ENCODE results near the gene RAB4B. TPM values are rescaled to one million over a fixed set of nuclear protein-coding genes. Genes with fewer than 3 reads are reported as not detected.

The RAB4B gene
- total and polyA plus RNA-seq, 2 donors (not counting 1 experiment from before 2014, with no cell fraction given), result 108 to 141 TPM

GRCh38 chr19:40803857-40804782, 26.1 kb downstream of the RAB4B start:
- Histone ChIP-seq H4K20me1 (ENCODE audit: control insufficient read depth, insufficient read depth, low read length, poor library complexity, severe bottlenecking) (peaks cover 91% of the 10 kb centered on the region), H3K9ac (ENCODE audit: low read length) (peak overlapping the region; percentile 41), H3K36me3 (replicated peaks in 1 of 2; ENCODE audit: control extremely low read depth in 1 of 2, control insufficient read depth in 1 of 2, extremely low read depth in 1 of 2, insufficient read depth in 2 of 2, low read length in 1 of 2) (peaks cover 0 to 82% of the 10 kb centered on the region in 2 experiments), H3K79me2 (ENCODE audit: control insufficient read depth, insufficient read depth, low read length) (peaks cover 98% of the 10 kb centered on the region), H3K4me1 (ENCODE audit: control insufficient read depth in 2 of 2, insufficient read depth in 2 of 2, low read length in 2 of 2) (peaks cover 75 to 77% of the 10 kb centered on the region in 2 donors), H3K27ac (ENCODE audit: low read length in 2 of 2) (peak overlapping the region; percentile 74 to 86), H3K9me3 (ENCODE audit: control extremely low read depth in 1 of 3, control insufficient read depth in 2 of 3, insufficient read depth in 1 of 3, low read length in 2 of 3) (no peaks in the 10 kb centered on the region), H2AFZ (ENCODE audit: insufficient read depth, low read depth, low read length, poor library complexity, severe bottlenecking) (no peak overlapping the region), H3K27me3 (replicated peaks in 1 of 4; ENCODE audit: control extremely low read depth in 1 of 4, control insufficient read depth in 3 of 4, insufficient read depth in 4 of 4, low read length in 3 of 4) (no peaks in the 10 kb centered on the region), H3K4me3 (ENCODE audit: control extremely low read depth in 1 of 5, extremely low read depth in 1 of 5, insufficient read depth in 1 of 5, low read depth in 2 of 5, low read length in 4 of 5) (peak overlapping the region in 4 of 5 experiments; percentile 14 to 41 (median 25)), H3K4me2 (replicated peaks; ENCODE audit: low read depth, low read length, poor library complexity, severe bottlenecking) (peak overlapping the region; percentile 93)
- WGBS (ENCODE audit: insufficient coverage), result 72% methylated on average over 5 of the region's 6 CpGs
- DNase-seq, result peak; percentile 92
- Mint-ChIP-seq H3K4me3 (peak overlapping the region; percentile 74), H3K4me1 (peaks cover 81% of the 10 kb centered on the region), H3K9me3 (ENCODE audit: insufficient read depth) (no peaks in the 10 kb centered on the region), H3K27me3 (no peaks in the 10 kb centered on the region), H3K27ac (peak overlapping the region; percentile 95)
- intact Hi-C loops (cut with micrococcal nuclease), result no loop called here
- TF ChIP-seq, protein P1, sequence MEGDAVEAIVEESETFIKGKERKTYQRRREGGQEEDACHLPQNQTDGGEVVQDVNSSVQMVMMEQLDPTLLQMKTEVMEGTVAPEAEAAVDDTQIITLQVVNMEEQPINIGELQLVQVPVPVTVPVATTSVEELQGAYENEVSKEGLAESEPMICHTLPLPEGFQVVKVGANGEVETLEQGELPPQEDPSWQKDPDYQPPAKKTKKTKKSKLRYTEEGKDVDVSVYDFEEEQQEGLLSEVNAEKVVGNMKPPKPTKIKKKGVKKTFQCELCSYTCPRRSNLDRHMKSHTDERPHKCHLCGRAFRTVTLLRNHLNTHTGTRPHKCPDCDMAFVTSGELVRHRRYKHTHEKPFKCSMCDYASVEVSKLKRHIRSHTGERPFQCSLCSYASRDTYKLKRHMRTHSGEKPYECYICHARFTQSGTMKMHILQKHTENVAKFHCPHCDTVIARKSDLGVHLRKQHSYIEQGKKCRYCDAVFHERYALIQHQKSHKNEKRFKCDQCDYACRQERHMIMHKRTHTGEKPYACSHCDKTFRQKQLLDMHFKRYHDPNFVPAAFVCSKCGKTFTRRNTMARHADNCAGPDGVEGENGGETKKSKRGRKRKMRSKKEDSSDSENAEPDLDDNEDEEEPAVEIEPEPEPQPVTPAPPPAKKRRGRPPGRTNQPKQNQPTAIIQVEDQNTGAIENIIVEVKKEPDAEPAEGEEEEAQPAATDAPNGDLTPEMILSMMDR (IDR thresholded peaks at IDR 0.05), result no peak
- no peak for TF ChIP-seq EZH2 (IDR thresholded peaks at IDR 0.05; ENCODE audit: borderline replicate concordance, insufficient read depth, low read depth, low read length, poor library complexity, severe bottlenecking)
- ChIA-PET POLR2A (interaction anchor here (0.5 to 2.0 kb wide), 3 partner anchors 27 to 739 kb away, joined by 3 to 11 read pairs (median 3); partner anchors contain the start of gene RAB4B), CTCF (interaction anchor here (0.5 to 4.8 kb wide), 5 partner anchors 16 to 1209 kb away, joined by 3 to 39 read pairs (median 3); partner anchors contain the start of gene RAB4B)
- peak; percentile 66 for ATAC-seq (ENCODE audit: low read depth)

All from B cell (primary cell).